ENCODE results near the gene SUMO1.
A peak's percentile ranks its signal among the peaks of the same experiment; 100 is the strongest.

GRCh38 chr2:202270487-202270886 lies 32.1 kb upstream of the SUMO1 start:
- TF ChIP-seq CHD1 (IDR thresholded peaks at IDR 0.05; ENCODE audit: low read depth, low read length) (no peak), CTCF (IDR thresholded peaks at IDR 0.05 in 2 of 3, conservative IDR thresholded peaks at IDR 0.05 in 1 of 3; ENCODE audit: control insufficient read depth in 2 of 3, extremely low read depth in 1 of 3, insufficient read depth in 1 of 3, low read depth in 3 of 3, low read length in 3 of 3) (no peak), YY1 (IDR thresholded peaks at IDR 0.05; ENCODE audit: low read depth, low read length) (peak; percentile 71; the same call in 1 of the 2 replicates), EP300 (IDR thresholded peaks at IDR 0.05; ENCODE audit: borderline replicate concordance in 1 of 2, control insufficient read depth in 1 of 2, low read depth in 2 of 2, low read length in 2 of 2) (no peak), EZH2 (IDR thresholded peaks at IDR 0.05; ENCODE audit: borderline replicate concordance, control insufficient read depth, low read depth, low read length) (no peak), STAT3 (IDR thresholded peaks at IDR 0.05; ENCODE audit: low read depth, low read length) (no peak), LARP7 (IDR thresholded peaks at IDR 0.05) (peak; percentile 59; the same call in 1 of the 2 replicates), POLR2AphosphoS5 (IDR thresholded peaks at IDR 0.05; ENCODE audit: low read length) (no peak), POLR2A (IDR thresholded peaks at IDR 0.05; ENCODE audit: low read depth, low read length) (0 out of 2 replicates have a peak, but pooled peaks have one; percentile 17), BHLHE40 (IDR thresholded peaks at IDR 0.05; ENCODE audit: borderline replicate concordance in 1 of 2, low read depth in 2 of 2, low read length in 1 of 2) (no peak), WRNIP1 (IDR thresholded peaks at IDR 0.05; ENCODE audit: borderline replicate concordance, low read depth, low read length) (no peak), USF1 (IDR thresholded peaks at IDR 0.05; ENCODE audit: borderline replicate concordance, extremely low read length, insufficient read depth, low read depth, low read length) (no peak)
